NCI-H82 treated with DMSO at 0.1 percent for 48 hours (cell line): Measurements from ENCODE around the gene NCAPD3.
"Not testable (repeated sequence)": the region's sequence is repeated elsewhere in the genome, so short reads cannot be mapped to it uniquely, and the experiment has no call there.

Experiments used
- DNase-seq: peaks from one replicate; lab custom pipeline; 2025; ENCODE audit not compliant: unreplicated experiment; lab: John Stamatoyannopoulos, UW

NCAPD3 gene

DNA sequence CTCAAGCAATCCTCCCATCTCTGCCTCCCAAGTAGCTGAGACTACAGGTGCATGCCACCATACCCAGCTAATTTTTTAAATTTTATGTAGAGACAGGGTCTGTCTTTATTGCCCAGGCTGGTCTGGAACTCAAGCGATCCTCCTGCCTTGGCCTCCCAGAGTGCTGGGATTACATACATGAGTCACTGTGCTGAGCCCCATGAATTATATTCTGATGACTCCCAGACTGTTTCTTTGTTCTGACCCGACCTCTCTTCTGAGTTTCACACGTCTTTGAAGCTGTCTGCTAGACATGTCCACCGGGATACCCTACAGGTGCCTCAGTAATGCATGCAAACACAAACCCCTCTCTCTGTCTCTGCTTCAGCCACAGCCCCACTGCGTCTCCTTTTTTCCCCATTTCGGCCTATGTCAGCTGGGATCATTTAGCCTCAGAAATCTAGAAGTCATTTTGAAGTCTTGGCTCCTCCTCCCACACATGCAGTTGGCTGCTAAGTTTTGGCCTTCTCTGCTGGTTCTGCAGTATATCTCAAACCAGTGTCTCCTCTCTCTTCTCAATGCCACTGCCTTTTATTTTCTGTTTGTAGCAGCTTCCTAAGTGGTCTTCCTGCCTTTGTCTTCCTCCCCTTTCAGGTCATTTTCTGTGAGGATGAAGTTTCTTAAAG, 5.5 kb upstream of the NCAPD3 start:
- DNase-seq: no peak

DNA sequence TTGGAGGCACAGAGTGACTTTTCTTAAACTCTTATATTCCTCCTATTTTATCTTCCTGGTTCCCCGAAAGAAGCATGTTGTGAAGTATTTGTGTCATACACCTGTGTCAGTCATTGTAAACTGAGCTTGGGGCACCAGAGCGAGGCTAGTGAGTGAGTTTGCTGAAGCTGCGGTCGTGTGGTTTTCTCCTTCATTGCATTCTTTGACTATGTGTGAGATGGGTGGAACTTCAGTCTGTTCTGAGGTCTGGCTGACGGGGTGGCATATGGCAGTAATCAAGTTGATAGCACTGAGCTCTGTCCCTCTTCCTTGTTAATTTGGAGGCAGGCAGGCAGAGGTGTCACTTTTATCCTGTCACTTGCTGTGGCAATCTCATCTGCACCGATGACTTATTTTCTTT, 4.9 kb upstream of the NCAPD3 start:
- no peak for DNase-seq

DNA sequence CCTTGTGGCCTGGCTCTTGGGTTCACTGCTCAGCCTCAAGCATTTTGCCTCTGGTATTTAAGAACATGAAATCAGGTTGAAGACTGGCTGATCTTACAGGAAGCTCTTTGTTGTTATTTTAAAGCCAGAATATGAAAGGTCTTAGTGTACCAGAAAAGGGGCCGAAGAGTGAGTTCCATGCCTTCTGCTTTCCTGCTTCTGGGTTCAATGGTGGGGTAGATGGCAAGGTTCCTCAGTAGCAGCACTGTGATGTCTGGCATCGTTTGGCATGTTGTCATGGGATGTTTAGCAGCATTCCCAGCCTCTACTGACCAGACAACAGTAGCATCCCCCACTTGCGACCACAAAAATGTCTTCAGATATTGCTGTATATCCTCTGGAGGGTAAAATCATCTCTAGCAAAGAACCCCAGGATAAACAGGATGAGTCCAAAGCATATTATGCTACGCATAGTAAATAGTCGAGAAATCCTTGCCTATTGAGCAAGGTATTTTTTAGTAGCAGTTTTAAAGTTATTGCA, 3.1 kb upstream of the NCAPD3 start:
- no peak for DNase-seq

DNA sequence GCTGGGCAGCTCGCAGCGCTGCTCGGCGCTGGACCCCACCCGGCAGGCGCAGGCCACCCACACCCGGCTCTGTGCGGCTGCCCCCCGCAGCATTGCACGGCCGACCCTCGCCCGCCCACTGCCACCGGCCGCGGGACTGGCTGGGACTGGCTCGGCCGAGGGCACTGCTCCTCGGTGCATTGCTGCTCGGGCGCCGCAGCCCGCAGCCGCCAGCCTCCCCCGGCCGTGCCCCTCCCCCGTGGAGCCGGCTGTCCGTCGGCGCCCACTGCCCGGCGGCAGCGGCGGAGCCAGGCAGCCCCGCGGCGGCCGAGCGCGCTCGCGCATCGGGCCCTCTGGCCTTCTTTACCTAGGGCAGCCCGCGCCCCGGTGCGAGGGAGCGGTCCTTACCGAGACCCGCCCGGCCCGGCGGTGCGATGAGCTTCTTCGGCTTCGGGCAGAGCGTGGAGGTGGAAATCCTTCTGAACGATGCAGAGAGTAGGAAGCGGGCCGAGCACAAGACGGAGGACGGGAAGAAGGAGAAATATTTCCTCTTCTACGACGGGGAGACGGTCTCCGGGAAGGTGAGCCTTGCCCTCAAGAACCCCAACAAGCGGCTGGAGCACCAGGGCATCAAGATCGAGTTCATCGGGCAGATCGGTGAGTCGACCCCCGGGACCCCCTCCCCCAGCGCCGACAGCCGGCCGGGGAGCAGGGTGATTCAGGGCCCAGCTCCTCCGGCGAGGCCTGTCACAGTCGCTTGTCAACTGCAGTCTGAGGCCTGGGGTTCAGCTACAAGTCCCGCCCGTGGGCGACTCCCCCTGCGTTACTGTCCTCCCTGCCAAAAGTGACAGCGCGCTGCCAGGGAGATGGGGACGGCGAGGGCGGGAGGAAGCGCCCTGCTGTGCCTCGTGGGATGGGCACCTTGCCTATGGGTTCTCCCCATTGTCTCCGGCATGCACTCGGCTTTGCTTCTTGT, 1.2 kb upstream of the NCAPD3 start:
- no peak for DNase-seq

DNA sequence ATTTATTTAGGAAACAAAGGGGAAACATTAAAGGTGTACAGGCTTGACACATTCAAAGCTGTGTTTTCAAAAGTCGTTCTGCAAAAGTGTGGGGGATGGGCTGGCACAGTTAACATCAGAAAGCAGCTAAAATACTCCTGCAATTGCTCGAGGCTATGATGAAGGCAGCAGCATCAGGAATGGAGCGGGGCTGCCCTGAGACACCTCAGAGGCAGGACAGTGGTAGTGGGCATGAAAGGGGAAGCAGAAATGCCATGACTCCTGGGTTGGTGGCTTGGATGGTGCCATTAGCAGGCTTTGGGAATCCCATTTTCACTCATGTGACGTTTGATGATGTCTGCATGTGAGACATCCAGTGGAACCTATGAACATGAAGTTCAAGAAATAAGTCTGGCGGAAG, 646 bp downstream of the NCAPD3 start:
- no peak for DNase-seq

DNA sequence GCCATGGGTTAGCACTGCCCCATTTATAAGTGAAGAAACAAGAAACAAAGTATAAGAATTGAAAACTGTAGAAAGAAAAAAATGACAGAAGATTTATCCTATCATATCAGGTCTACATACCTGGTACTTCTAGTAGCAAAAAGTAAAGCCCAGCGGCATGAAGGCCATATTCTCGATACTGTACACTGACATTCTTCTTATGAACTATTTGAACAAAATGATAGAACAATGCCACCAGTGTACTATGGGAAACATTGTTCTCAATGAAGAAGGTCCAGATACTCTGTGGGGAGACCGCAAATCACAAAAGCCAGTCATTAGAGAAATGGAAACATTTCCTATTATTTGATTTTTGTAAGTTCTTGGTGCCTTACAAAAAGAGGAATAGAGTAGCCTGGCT, 7.0 kb downstream of the NCAPD3 start:
- no peak for DNase-seq

DNA sequence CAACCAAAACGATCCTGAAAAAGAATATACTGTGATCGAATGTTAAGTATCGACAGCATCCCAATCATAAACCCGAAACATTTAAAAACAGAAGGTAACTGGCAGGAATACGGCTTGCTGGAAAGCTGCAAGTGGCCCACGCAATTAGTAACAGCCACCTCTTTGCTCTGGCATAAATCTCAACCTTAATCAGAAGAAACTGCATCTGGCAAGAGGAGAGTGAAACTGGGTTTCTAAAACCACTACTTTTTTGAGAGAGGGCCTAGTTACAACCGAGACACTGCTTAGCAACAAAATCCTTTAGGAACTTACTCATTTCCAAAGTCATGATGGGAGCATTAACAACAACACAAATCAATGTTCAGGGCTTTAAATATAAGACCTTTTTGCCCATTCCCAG, 7.9 kb downstream of the NCAPD3 start:
- no peak for DNase-seq

DNA sequence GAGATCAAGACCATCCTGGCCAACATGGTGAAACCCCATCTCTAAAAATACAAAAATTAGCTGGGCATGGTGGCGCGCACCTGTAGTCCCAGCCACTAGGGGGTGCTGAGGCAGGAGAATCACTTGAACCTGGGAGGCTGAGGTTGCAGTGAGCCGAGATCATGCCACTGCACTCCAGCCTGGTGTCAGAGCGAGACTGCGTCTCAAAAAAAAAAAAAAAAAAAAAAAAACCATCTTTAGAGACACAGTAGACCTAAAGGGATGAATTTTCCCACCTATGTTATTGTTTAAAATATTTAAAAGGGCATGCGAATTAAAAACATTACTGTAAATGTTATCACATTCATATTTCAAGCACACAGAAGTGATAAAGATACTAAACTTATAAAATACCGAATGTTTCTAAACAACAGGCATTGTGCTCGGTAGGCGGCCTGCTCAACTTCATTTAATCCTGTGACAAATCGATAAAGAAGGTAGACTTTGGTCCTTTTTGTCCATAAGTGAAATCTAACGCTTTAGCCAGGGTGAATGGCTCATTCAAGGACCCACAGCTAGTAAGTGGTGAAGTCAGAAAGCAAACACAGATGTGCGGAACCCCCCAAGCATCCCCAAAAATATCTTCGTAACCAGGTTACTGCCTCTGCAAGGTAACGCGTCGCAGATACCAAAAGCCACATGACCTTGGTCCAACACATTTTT, 16.1 kb downstream of the NCAPD3 start:
- no peak for DNase-seq

DNA sequence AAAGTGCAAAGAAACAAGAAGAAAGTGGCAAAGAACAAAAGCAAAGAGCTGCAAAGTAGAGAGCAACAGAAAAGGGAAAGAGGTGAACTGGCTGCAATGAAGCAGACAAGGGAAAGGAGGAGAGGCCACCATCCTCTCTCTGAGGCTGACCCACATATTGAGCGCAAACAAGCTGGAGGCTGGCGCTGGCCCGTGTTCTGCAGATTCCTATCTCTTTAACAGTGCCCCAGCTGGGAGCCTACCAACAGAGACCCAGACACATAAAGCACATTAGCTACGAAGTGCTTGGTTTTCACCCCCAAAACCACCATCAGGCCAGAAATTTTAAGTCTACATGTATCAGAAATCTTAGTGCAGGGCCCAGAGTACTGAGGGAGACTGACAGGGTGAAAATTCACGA, 17.6 kb downstream of the NCAPD3 start:
- DNase-seq: no peak

DNA sequence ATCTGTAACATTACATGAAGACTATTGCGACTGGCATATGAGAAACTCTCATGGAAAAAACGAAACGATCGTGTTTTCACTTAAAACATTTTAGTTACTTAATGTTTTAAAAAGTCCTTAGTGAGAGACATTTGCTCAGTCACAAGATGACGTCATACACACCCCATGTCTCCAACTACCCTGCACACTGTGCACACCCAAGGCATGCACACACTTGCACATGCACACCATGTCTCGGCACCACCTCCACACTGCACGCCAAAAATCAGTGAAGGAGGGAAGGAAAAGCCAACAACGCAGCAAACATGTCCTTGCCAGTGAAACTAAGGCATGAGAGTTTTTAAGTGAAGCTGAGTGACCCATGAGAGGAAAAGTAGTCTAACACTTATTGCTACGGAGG, 18.0 kb downstream of the NCAPD3 start:
- DNase-seq: no peak

DNA sequence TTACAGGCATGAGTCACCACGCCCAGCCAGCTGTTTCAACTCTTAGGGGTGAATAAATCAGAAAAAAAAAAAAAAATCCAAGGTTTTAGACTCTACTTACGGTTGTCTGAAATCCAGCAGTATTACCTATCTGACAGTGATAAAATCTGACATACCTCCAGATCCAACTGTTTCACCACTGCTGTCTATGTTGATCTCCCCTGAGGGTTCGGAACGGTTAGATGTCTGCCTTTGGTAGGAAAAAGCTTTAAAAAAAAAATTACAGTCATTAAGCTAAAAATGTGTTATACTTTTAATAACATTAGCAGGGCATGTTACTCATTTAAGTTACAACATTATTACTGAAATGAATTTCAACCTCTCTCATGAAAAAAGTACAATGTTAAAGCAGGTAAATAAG, 21.1 kb downstream of the NCAPD3 start:
- DNase-seq: no peak

DNA sequence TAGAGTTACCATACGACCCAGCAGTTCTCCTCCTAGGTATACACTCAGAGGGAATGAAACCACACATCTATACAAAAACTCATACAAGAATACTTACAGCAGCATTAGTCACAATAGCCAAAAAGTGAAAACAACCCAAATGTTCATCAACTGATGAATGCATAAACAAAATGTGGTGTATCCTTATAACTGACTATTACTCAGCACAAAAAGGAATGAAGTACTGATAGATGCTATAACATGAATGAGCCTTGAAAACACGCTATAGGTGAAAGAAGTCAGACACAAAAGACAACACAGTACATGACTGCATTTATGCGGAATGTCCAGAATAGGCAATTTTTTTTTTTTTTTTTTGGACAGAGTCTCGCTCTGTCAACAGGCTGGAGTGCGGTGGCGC, 23.1 kb downstream of the NCAPD3 start:
- no peak for DNase-seq

DNA sequence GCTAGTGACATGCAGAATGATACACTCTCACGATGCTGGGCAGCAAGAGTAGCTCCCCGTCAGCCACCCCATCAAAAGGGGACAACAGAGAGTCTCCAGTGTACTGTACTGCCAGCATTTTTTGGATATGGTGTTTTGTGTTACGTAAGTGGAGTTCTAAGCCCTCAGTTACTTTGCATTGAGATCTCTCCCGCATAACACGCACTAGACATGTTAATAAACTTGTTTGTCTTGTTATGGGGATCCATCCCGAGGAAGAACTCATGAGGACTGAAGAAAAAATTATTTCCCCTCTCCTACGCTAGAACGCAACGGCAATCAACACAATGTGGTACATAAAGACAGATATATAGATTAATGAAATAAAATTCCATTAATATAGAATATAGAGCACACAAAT, 24.2 kb downstream of the NCAPD3 start:
- DNase-seq: no peak

DNA sequence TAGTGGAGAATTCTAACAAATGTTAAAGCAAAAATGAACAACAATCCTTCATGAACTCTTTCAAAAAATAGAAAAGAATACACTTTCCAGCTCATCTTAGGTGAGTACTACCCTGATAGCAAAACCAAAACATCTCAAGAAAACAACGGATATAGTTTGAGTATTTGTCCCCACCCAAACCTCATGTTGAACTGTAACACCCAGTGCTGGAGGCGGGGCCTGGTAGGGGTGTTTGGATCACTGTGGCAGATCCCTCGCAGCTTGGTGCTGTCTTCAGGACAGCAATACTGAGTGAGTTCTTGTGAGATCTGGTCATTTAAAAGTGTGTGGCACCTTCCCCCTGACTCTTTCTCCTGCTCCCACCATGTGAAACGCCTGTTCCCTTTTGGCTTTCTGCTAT, 27.0 kb downstream of the NCAPD3 start:
- no peak for DNase-seq

DNA sequence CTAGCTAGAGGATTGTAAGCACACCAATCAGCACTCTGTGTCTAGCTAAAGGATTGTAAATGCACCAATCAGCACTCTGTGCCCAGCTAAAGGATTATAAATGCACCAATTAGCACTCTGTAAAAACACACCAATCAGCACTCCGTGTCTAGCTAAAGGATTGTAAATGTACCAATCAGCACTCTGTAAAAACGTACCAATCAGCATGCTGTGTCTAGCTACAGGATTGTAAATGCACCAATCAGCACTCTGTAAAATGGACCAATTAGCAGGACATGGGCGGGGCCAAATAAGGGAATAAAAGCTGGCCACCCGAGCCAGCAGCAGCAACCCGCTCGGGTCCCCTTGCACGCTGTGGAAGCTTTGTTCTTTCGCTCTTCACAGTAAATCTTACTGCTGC, 35.7 kb downstream of the NCAPD3 start:
- not testable (repeated sequence) for DNase-seq

DNA sequence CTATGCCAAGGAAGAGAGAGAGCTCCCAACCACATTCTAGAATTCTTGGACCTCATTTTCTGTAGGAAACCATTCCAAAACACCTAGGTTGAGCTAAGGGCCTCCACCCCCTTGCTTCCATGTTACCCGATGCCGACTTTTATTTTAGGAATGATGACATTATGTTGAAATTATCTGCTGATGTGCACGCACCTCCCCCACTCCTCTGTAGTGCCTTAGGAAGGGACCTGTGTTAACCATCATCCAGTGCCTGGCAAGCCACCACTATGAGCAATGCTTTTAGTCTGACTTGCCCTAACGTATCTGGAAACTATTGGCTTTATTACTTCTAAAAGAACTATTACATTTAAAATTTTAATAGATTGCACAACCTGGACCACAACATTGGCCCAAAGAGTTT, 42.1 kb downstream of the NCAPD3 start:
- DNase-seq: no peak

DNA sequence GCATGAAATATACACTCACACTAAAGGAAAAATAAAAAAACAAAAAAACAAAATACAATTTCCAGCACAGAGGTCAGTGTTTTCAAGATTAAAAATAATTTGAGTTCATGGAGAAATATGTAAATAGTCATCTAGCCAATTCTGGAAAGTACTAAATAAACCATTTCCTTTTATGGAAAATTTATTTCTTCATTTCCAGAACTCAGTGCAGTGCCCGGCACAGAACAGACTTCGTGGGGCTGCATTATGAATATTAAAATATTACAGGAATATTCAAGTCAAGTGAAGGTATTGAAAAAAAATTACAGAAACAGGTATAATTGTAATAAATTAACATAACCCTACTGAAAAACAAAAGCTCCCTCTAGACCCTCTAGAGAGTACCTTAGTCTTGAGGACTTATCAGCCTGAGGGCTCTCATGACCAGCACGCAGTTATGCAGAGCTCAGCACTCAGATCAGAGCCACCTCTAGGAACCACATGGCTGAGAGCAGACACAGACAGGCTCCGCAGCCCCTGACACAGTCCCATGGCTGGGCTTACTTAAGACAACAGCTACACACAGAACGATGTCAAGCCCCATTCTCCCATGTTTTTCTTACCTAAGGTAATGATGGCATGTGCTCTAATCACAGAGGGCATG, 45.6 kb downstream of the NCAPD3 start:
- no peak for DNase-seq

DNA sequence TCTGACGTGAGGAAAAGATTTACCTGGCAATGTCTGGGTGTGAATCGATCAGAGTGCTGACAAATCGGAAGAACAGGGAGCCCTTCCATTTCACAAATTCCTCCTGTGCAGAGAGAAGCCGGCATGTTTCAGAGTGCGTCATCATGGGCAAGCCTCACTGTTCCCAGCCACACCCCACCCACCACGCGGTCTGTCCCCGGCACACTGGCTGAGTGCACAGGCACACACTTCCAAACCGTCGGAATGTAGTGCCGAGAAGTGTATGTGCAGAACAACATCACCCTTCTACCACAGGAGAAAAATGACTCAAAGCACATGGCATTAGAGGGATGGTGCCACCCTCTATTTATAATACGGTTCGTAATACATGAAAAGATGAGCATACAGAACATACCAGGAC, 47.5 kb downstream of the NCAPD3 start:
- no peak for DNase-seq

DNA sequence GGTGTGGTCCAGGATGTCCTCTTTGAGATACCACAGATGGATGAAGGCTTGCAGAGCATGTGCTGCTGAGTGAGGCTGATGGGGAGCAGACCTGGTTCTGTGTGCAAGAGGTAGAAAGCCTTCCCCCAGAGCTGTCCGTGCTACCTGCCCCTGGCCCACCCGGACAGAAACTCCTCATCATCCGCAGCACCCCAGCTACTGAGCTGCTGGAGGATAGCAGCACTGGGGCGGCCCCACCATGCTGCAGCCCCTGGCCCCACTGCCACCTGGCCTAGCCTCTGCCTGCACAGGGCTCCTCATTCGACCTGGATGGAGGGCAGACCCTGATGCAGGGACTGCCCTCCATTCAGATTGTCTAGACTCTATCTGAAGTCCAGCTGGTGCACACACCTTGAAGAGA, 50.5 kb downstream of the NCAPD3 start:
- no peak for DNase-seq

DNA sequence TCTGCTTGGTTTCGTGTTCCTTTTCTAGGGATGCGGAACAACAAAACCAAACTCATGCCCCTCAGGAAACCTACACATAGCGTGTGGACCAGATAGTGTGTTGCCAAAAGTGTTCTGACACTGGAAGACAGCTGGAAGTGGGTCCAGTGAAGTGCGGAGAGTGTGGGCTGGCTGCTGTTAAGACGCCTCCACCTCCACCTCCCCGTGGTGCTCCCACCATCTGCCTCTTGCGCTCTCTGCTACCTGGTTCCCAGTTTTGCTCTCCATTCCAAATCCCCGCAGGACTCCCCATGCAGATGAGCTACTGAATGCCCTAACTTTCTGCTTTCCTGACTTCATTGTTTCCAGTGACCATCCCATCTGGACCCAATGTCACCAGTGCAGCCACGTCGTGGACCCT, 51.8 kb downstream of the NCAPD3 start:
- no peak for DNase-seq

DNA sequence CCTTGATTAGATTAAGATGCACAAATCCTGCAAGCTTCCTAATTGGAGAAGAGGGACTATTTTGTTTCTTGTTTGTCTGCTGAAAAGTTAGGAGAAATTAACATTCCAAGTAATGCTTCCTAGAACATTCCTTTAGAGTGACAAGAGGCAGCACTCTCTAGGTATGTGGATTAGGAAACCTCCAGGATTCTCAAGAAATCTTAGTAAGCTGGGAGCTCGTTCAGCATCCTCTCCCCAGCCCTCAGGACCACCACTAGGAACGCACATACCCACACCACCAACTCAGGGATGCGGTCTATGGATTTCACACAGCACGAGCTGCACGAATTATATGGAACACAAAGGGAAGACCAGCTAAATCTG, 52.9 kb downstream of the NCAPD3 start:
- DNase-seq: no peak
